NOMO-1 (cell line): ENCODE data around the gene MACROD2.
"Not testable (repeated sequence)": the region's sequence is repeated elsewhere in the genome, so short reads cannot be mapped to it uniquely, and the experiment has no call there.

Source experiments
- DNase-seq, 2 experiments: peaks; one replicate each; lab custom pipeline; 2025; ENCODE audit not compliant: unreplicated experiment in 2 of 2; lab: John Stamatoyannopoulos, UW

MACROD2 gene

DNA sequence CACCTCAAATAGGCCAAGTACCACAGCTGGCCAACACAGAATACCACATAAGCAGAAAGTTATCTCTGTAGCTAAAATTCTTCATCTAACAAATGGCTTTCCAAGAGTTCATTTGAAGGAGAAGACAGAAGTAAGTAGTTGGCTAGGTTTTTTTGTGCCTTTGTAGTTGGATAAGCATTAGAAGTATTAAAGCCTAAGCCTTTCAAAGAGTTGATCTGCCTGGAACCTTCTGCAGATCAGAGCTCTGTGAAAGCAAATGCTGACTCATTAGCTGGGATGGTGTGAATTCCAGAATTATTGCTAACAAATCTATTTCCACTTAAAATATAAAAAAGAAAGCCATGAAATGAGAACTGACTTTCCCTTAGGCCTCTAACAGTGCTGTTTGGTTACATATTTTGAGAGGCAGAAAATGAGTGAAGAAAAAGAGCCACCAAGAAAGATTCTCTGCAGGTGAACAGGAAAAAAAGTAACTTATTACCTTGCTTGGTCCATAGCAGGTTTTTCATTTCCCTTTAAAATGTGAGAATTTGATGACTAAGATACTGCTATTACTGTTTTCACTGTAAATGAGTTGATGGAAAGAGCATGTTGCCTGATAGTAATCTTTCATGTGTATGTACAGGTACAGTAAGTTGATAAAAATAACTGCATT, 1105.3 kb downstream of the MACROD2 start:
- DNase-seq, result no peak

DNA sequence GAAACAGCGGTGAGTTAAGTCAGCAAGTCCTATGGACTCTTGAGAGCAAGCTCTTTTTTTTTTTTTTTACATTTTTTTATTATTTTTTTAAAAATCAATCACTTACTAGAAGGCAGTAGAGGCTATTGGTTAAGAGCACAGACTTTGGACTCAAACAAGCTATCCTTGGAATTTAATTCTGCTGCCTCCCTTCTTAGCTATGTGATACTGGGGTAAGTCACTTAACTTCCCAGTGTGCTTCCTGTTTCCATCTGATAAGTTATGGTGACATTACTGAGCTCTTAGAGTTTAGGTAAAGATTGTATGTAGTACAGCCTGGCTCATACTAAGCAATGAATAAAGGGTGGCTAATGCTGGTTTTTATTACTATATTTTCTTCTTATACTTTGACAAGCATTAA, 1112.6 kb downstream of the MACROD2 start:
- DNase-seq, result no peak

- no peak for DNase-seq
Observed at GRCh38 chr20:15109494-15109893, 1114.2 kb downstream of the MACROD2 start.

DNA sequence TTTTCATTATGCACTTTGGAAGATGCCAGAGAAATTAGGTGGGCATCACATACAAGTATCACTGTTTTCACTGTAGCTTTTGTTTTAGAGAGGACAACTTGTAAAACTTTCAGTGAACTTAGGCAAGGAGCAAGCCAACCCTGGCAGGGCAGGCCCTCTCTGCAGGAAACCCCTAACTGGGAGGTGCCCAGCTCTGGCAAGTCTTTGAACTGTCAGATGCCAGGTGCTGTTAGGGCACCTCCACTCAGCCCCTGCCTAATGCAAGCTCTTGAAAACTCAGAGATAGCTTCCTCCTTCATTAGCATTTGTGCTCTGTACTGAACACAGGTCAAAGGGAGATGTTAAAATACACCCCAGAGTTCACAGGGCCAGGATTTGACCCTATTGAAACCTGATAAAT, 1116.3 kb downstream of the MACROD2 start:
- DNase-seq, result no peak

DNA sequence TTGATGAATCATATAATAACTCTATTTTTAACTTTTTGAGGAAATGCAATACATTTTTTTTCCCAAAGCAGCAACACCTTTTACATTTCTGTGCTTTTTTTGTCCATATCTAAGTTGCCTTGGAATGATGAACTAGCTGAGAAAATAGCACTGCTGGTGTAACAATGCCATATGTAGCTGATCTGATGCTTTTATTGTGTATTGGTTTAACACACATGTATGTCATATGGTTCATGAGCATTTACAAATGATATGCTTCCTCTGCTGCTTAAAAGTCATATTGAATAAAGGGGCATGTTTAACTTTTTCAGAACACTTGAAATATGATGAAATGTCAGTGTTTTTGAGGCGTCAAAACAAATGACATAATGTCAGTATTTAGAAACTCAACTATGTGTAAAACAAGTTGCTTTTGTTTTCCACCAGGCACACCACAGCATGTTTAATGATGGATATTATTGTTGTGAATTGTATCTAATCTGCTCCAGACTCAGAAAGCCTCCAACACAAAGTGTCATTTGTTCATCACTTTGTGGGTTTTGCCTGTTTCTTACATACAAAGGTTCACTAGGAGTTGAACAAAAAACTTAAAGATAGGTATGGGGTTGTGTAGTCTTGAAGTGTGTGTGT, 1117.9 kb downstream of the MACROD2 start:
- no peak for DNase-seq

DNA sequence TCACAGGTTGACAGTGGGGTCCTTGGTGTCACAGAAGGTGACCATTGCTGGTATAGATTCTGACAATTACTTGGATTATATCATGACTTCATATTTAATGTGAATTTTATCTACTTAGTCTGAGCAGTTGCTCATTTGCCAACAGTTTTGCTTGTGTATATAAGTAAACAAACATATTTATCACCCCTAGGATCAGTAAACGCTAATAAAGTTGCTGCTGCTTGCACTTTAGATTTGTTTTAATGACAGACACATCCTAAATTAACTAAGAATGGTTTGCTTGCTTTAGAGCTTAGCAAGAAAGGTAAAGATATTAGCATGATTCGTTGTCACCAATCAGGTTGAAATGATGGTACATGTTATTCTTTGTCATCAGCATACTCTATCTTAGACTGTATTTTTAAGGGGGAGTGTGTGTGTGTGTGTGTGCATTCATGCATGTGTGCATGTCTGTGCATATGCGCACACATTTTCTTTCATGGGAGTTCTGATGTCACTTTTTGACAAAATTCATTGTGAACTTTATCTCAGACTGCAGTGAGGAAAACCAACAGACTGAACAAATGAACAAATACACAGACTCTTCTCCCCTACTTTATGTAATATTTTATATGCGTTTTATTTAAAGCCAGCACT, 1124.7 kb downstream of the MACROD2 start:
- no peak for DNase-seq

DNA sequence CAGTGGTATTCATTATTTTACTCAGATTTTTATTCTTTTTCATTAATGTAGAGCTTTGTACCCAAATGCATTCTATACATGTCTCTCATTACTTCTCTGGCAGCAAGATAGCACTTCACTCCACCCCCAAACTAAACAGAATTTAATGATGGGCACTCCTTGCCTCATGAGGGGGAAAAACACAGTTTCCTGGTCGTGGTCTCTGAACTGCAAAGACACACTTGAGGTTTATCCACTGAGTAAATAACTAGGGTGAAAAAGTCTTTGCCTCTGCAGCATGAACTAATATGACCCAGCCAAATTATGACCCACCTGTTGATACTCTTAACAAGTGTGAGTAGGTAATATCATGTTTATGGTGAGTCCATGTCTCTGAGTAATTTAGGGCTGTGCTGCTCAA, 1127.3 kb downstream of the MACROD2 start:
- DNase-seq, result no peak

DNA sequence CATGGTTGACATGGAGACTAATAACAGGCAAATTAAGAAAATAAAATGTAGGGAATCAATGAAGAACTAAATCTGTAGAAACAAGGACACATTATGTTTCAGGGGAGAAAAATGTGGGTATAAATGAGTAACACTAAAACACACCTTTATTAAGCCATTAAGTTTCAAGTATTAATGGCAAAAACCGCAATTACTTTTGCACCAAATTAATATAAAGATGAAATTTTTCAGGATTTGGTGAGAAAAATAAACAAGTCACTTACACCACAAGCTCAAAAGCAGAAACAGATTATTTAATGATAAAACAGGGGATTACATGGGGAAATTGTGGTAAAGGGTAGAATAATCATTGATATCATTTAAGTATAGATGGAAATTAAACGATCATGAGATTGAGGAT, 1135.9 kb downstream of the MACROD2 start:
- no peak for DNase-seq

- no peak for DNase-seq
Observed at GRCh38 chr20:15138548-15139126, 1143.3 kb downstream of the MACROD2 start.

- DNase-seq, result no peak
Observed at GRCh38 chr20:15139522-15139921, 1144.2 kb downstream of the MACROD2 start.

DNA sequence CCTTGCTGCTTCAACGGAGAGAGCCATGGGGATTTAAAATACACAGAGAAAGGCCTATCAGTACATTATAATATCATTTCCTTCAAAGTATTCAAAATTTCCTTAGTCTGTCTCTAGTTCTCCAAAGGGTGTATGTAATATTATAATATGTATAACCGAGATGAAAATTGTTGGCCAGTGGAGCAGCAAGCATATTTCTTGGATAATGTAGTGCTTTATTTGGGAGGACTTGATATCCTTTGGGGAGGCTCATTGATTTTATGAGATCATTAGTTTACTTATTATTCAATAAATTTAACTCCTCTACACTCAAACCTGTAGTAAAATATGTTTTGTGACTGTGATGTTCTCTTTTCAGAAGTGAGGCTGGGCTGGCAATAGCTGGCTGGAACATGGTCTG, 1145.0 kb downstream of the MACROD2 start:
- no peak for DNase-seq

GRCh38 chr20:15140940-15141339, 1145.6 kb downstream of the MACROD2 start:
- DNase-seq, result not testable (repeated sequence)

DNA sequence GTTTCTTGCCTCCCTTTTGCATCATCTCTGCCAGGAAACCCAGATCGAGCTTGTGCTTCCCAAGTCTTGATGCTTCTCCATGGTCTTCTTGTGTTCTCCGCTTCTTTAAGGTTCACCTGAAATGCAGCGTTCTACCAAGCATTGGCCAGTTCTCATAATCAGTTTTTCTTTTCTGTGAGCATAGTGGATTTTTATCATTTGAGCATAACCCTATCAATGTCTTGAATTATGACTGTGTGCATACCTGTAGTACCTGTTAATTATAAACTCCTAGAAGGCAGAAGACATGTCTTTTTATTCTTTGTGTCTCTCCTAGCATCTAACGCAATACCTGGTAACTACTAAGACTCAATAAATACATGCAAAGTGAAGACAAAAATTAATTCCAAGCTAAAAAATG, 1146.5 kb downstream of the MACROD2 start:
- DNase-seq, result no peak

DNA sequence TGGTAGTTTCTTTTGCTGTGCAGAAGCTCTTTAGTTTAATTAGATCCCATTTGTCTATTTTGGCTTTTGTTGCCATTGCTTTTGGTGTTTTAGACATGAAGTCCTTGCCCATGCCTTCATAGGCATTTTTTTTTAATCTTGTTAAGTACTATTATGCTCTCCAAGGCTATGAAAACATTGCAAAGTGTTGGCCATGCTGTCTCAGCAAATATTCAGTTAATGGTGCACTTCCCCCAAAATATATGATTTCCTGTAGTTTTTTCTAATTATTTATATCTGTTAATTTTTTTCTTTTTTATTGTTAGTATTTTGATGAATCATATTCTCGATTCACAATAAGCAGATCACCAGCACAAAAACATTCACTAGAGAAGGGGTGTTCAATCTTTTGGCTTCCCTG, 1148.2 kb downstream of the MACROD2 start:
- DNase-seq, result no peak

- DNase-seq, result no peak
Observed at GRCh38 chr20:15144916-15145315, 1149.6 kb downstream of the MACROD2 start.

GRCh38 chr20:15146948-15147347, 1151.6 kb downstream of the MACROD2 start:
- DNase-seq, result no peak

- no peak for DNase-seq
Observed at GRCh38 chr20:15154070-15154469, 1158.8 kb downstream of the MACROD2 start.

- no peak for DNase-seq
Observed at GRCh38 chr20:15155848-15156401, 1160.6 kb downstream of the MACROD2 start.

DNA sequence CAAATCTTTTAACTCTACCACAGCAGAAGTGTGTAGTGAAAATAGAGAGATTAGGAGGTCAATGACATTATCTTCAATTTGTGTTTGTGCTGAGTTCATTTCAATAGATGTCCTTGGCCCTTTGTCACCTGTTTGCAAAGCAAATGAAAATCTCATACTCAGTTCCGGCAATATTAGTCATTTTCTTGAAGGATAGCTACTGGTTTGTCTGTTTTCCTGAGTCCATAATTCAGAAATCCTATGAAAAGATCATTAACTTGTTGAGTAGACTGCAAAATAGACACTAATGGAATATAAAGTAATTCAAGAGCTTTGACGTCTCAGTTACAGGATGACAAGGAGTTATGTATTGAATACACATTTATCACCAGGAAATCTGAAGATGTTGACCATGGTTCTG, 1163.2 kb downstream of the MACROD2 start:
- DNase-seq, result no peak

GRCh38 chr20:15162079-15162647, 1166.8 kb downstream of the MACROD2 start:
- DNase-seq, result peak; percentile 14 to 61

GRCh38 chr20:15163632-15164031, 1168.3 kb downstream of the MACROD2 start:
- no peak for DNase-seq
